Karpas-422 (cell line): ENCODE measurements around the gene ELF2. TPM values are rescaled to one million over a fixed set of nuclear protein-coding genes. Genes with fewer than 3 reads are reported as not detected.
"Not testable (repeated sequence)": the region's sequence is repeated elsewhere in the genome, so short reads cannot be mapped to it uniquely, and the experiment has no call there.

Experiments
- DNase-seq: peaks from one replicate; pipeline ENCODE4 v3.0.0-alpha.2; 2015
- H2AFZ ChIP-seq: fragments of 200-600 bp; sonication (generic); 2 replicates; pipeline ENCODE4 v1.6.1; 2014; ENCODE audit warnings: antibody characterized with exemption, low read length, mixed read lengths
- H3K27ac ChIP-seq: fragments of 200-600 bp; sonication (generic); 2 replicates; pipeline ENCODE4 v1.5.1; 2014; ENCODE audit warnings: mild to moderate bottlenecking, low read length, moderate library complexity
- H3K27me3 ChIP-seq: fragments of 200-600 bp; sonication (generic); 2 replicates; pipeline ENCODE4 v1.6.1; 2014; ENCODE audit warnings: low read length, mixed read lengths
- H3K36me3 ChIP-seq: fragments of 200-600 bp; sonication (generic); 2 replicates; pipeline ENCODE4 v1.6.1; 2014; ENCODE audit warnings: low read length, mixed read lengths; ENCODE audit not compliant: insufficient read depth
- H3K4me1 ChIP-seq: fragments of 200-600 bp; sonication (generic); 2 replicates; pipeline ENCODE4 v1.6.1; 2014; ENCODE audit warnings: mild to moderate bottlenecking, low read length, mixed read lengths
- H3K4me2 ChIP-seq: fragments of 200-600 bp; sonication (generic); 2 replicates; pipeline ENCODE4 v1.6.1; 2014; ENCODE audit warnings: low read length, low read depth, mild to moderate bottlenecking; ENCODE audit not compliant: poor library complexity, severe bottlenecking
- H3K4me3 ChIP-seq: fragments of 200-600 bp; sonication (generic); 2 replicates; pipeline ENCODE4 v1.5.1; 2014; ENCODE audit warnings: mild to moderate bottlenecking, antibody characterized with exemption, low read length, mixed read lengths
- H3K79me2 ChIP-seq: fragments of 200-600 bp; sonication (generic); 2 replicates; pipeline ENCODE4 v1.6.1; 2014; ENCODE audit warnings: mild to moderate bottlenecking, low read length, mixed read lengths
- H3K9ac ChIP-seq: fragments of 200-600 bp; sonication (generic); 2 replicates; pipeline ENCODE4 v1.6.0; 2014; ENCODE audit warnings: low read length
- H3K9me2 ChIP-seq: fragments of 200-600 bp; sonication (generic), shearing (Covaris generic); replicated peaks from 2 replicates; pipeline ENCODE4 v1.6.0; 2014; ENCODE audit warnings: mild to moderate bottlenecking, low read length, moderate library complexity; ENCODE audit not compliant: insufficient read depth
- H3K9me3 ChIP-seq: fragments of 300-700, 200-600 bp; sonication (generic); 2 replicates; pipeline ENCODE4 v1.6.1; 2014; ENCODE audit warnings: low read length, mixed read lengths
- H4K20me1 ChIP-seq: fragments of 200-600 bp; sonication (generic); 2 replicates; pipeline ENCODE4 v1.6.1; 2014; ENCODE audit warnings: mild to moderate bottlenecking, antibody characterized with exemption, low read length, low read depth; ENCODE audit not compliant: insufficient read depth
- total RNA-seq: library from RNA; depleted of rRNA; stranded (reverse); fragments of >200 nt; shearing (Covaris generic); gene quantifications from 2 replicates; pipeline ENCODE4 v1.2.3, GENCODE V29; 2014; ENCODE audit warnings: low replicate concordance; rRNA removed

Gene ELF2
- total RNA-seq = 17.4 and 33.1 TPM in 2 replicates

DNA sequence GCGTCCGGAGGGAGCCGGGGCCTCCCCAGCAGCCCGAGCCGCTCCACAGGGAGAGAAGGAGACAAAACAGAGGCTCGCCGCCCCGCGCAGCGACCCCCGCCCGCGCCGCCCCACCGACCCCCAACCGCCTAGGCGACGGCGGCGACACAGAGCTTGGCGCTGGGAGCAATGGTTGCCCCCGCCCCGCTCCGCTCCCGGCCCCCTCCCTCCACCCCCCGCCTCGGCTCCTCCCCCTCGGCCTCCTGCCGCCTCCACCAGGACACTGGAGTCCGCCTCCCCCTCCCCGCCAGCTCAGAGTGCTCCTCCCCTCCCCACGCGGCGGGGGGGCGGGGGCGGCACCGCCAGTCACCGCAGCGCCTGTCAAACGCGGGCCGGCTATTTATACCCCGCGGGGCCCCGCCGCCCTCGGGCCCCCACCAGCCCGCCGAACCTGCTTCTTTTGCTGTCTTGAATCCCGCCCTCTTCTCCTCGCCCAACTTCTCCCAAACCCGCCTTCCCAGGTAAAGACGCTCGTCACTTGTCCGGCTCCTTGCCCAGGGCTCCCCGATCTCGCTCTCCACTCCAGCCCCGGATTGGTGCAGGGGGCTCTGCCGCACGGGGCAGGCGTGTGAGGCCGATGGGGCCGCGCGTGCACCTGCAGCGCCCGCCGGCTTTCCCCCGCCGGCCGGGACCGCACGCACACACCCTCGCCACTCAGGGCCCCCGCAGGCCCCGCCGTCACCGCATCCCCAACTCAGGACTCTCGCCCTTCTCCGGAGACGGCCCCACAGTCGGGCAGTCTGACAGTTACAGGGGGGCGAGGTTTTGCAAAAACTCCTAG is at the start of gene ELF2:
Gene ELF2 (minus strand): TSS at position 170 of the 820 bp plus-strand sequence. CDS start 39,517 bp downstream, outside the sequence.
- Histone ChIP-seq H3K9me2 (no peaks in the 10 kb centered on the region), H2AFZ (peak within 1 kb of the TSS; percentile 98), H3K27me3 (no peaks in the 10 kb centered on the region), H3K36me3 (no peaks in the 10 kb centered on the region), H3K4me3 (peak within 1 kb of the TSS; percentile 86), H3K9me3 (no peaks in the 10 kb centered on the region), H3K27ac (no peak within 1 kb of the TSS), H4K20me1 (no peaks in the 10 kb centered on the region), H3K4me2 (peak within 1 kb of the TSS; percentile 100), H3K79me2 (no peaks in the 10 kb centered on the region), H3K4me1 (peaks cover 24% of the 10 kb centered on the region), H3K9ac (peak within 1 kb of the TSS; percentile 73)
- DNase-seq = peak; percentile 73

DNA sequence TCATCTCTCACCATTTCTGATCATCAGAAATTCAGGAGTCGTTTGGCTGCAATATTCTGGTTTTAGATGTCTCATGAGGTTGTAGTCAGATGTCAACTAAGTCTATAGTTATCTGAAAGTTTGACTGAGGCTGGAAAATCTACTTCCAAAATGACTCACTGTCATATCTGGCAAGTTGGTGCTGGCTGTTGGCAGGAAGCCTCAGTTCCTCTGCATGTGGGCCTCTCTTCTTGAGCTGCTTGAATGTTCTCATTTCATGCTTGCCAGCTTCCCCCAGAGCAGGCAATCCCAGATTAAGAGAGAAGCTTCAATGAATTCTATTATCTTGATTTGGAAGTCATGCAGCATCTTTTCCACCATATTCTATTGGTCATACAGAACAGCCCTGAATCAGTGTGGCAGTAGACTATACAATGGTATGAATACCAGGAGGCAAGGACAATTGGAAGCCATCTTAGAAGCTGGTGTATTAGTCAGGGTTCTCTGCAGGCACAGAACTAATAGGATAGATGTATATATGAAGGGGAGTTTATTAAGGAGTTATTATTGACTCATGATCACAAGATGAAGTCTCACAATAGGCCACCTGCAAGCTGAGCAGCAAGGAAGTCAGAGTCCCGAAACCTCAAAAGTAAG is 46.8 kb upstream of the ELF2 start:
- H4K20me1 ChIP-seq = no peaks in the 10 kb centered on the region
- H3K4me3 ChIP-seq = no peak overlapping the region
- no peaks in the 10 kb centered on the region for H3K27me3 ChIP-seq
- no peak overlapping the region for H2AFZ ChIP-seq
- no peak overlapping the region for H3K4me2 ChIP-seq
- H3K9me3 ChIP-seq = no peaks in the 10 kb centered on the region
- no peaks in the 10 kb centered on the region for H3K79me2 ChIP-seq
- H3K4me1 ChIP-seq = no peaks in the 10 kb centered on the region
- DNase-seq = no peak
- H3K9ac ChIP-seq = no peak overlapping the region
- H3K27ac ChIP-seq = no peak overlapping the region
- no peaks in the 10 kb centered on the region for H3K36me3 ChIP-seq
- H3K9me2 ChIP-seq = no peaks in the 10 kb centered on the region

DNA sequence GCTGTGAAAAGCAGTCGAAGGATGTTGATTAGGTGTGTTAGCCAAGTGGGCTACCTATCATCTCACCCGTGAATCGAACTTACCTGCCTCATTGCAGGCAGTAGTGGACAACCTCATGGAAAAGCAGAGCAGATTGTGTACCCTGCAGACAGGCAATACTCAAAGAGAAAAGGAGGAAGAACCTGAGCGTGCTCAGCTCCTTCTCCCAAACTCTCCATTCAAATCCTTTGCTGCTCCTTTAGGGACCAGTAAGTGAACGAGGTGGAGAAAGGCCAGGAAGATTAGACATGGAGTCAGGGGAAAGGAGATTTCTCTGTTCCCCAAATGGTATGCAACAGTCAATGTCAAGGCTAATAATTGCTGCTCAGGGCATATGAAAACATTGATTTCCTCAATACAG is 45.2 kb upstream of the ELF2 start:
- no peaks in the 10 kb centered on the region for H3K9me3 ChIP-seq
- H3K9me2 ChIP-seq = no peaks in the 10 kb centered on the region
- no peak overlapping the region for H3K4me2 ChIP-seq
- DNase-seq = no peak
- no peaks in the 10 kb centered on the region for H4K20me1 ChIP-seq
- H3K9ac ChIP-seq = no peak overlapping the region
- no peak overlapping the region for H2AFZ ChIP-seq
- no peak overlapping the region for H3K27ac ChIP-seq
- no peaks in the 10 kb centered on the region for H3K4me1 ChIP-seq
- no peak overlapping the region for H3K4me3 ChIP-seq
- H3K36me3 ChIP-seq = no peaks in the 10 kb centered on the region
- H3K27me3 ChIP-seq = no peaks in the 10 kb centered on the region
- no peaks in the 10 kb centered on the region for H3K79me2 ChIP-seq

DNA sequence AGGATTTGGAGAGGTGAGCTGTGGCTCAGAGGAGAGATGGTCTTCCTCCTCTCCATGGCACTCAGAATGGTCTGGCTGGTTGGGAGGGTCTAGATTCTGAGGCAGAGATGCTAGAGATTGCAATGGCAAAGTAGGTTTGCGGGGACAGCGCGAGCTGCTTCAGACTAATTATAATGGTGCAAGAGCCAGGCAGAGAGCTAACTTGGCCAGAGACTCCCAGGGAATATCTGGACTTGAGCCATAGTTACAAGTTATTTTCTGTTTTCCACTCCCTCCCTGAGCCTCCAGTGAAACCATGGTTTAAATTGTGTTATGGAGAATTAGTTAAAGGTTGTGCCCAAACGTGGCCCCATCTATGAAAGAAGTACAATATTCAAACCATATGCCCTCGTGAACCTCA is 44.7 kb upstream of the ELF2 start:
- no peak overlapping the region for H3K9ac ChIP-seq
- no peaks in the 10 kb centered on the region for H3K36me3 ChIP-seq
- H3K9me2 ChIP-seq = no peaks in the 10 kb centered on the region
- H3K27ac ChIP-seq = no peak overlapping the region
- no peak overlapping the region for H3K4me2 ChIP-seq
- H3K79me2 ChIP-seq = no peaks in the 10 kb centered on the region
- H3K27me3 ChIP-seq = no peaks in the 10 kb centered on the region
- no peak for DNase-seq
- no peaks in the 10 kb centered on the region for H3K9me3 ChIP-seq
- no peak overlapping the region for H2AFZ ChIP-seq
- H4K20me1 ChIP-seq = no peaks in the 10 kb centered on the region
- H3K4me1 ChIP-seq = no peaks in the 10 kb centered on the region
- H3K4me3 ChIP-seq = no peak overlapping the region

DNA sequence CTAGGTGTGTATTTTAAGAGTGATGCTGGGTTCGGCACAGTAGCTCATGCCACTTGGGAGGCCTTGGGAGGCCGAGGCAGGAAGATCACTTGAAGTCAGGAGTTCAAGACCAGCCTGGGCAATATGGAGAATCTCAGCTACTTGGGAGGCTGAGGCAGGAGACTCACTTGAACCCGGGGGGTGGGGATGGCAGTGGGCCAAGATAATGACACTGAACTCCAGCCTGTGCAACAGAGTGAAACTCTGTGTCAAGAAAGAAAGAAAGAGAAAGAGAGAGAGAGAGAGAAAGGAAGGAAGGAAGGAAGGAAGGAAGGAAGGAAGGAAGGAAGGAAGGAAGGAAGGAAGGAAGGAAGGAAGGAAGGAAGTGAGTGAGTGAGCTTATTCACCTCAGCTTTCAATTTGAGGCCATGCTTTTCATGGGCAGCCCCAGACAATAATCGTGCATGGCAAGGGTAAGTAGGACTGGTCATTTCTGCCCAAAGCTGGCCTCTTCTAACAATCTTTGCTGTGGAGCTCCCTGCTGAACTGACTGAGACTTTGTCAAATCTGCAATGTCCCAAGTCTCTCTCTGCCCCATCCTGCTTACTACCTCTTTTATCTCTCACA is 42.5 kb upstream of the ELF2 start:
- H3K27ac ChIP-seq = no peak overlapping the region
- no peak overlapping the region for H3K4me3 ChIP-seq
- H3K4me1 ChIP-seq = peaks cover 8% of the 10 kb centered on the region
- no peak overlapping the region for H3K4me2 ChIP-seq
- H3K79me2 ChIP-seq = no peaks in the 10 kb centered on the region
- H3K9me2 ChIP-seq = no peaks in the 10 kb centered on the region
- no peak overlapping the region for H3K9ac ChIP-seq
- H3K9me3 ChIP-seq = no peaks in the 10 kb centered on the region
- H4K20me1 ChIP-seq = no peaks in the 10 kb centered on the region
- no peaks in the 10 kb centered on the region for H3K27me3 ChIP-seq
- H3K36me3 ChIP-seq = no peaks in the 10 kb centered on the region
- H2AFZ ChIP-seq = no peak overlapping the region
- no peak for DNase-seq

DNA sequence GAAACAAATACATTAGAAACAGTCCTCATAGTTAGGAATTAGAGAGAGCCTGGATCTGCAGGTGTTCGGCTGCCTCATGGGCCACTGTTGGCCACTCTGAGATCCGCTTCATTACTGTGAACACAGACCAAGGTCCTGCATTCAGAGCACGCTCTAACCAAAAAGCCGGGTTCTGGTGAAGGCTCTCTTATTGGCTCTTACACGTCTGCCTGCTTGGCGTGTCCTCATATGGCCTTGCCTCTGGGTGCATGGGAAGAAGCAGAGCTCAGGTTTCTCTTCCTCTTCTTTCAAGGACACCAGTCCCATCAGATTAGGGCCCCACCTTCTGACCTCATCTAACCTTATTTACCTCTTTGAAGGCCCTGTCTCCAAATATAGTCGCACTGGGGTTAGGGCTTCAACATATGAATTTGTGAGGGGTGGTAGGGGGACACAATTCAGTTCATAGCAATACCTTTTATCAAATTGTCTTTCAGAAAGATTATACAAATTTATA is 37.1 kb upstream of the ELF2 start:
- peak overlapping the region; percentile 77; the same call in 1 of the 2 replicates for H2AFZ ChIP-seq
- peaks cover 19% of the 10 kb centered on the region for H3K4me1 ChIP-seq
- H4K20me1 ChIP-seq = no peaks in the 10 kb centered on the region
- H3K27me3 ChIP-seq = no peaks in the 10 kb centered on the region
- H3K9me2 ChIP-seq = no peaks in the 10 kb centered on the region
- peak overlapping the region; percentile 31; the same call in 1 of the 2 replicates for H3K9ac ChIP-seq
- no peak overlapping the region for H3K4me3 ChIP-seq
- peak overlapping the region; percentile 27; the same call in 1 of the 2 replicates for H3K27ac ChIP-seq
- no peaks in the 10 kb centered on the region for H3K79me2 ChIP-seq
- no peaks in the 10 kb centered on the region for H3K36me3 ChIP-seq
- H3K4me2 ChIP-seq = peak overlapping the region; percentile 42
- H3K9me3 ChIP-seq = no peaks in the 10 kb centered on the region
- peak; percentile 92 for DNase-seq

DNA sequence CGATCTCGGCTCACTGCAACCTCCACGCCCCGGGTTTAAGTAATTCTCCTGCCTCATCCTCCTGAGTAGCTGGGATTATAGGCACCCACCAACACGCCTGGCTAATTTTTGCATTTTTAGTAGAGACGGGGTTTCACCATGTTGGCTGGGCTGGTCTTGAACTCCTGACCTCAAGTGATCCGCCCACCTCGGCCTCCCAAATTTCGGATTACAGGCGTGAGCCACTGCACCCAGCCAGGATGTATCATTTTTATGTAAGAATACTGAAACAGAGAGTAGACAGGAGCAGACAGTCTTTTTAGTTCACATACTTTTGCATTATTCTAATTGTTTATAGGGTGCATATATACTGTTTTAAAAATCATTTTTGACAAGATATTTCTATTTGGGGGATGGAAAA is 36.6 kb upstream of the ELF2 start:
- not testable (repeated sequence) for H3K27me3 ChIP-seq, H3K79me2 ChIP-seq, H3K36me3 ChIP-seq, DNase-seq, H3K4me3 ChIP-seq, H4K20me1 ChIP-seq, H3K9me2 ChIP-seq, H3K9me3 ChIP-seq
- Histone ChIP-seq H3K9ac (peak overlapping the region; percentile 31; the same call in 1 of the 2 replicates), H2AFZ (peak overlapping the region; percentile 77; the same call in 1 of the 2 replicates), H3K27ac (0 out of 2 replicates have a peak overlapping the region, but pooled peaks have one; percentile 24), H3K4me2 (peak overlapping the region; percentile 42), H3K4me1 (peaks cover 19% of the 10 kb centered on the region)

DNA sequence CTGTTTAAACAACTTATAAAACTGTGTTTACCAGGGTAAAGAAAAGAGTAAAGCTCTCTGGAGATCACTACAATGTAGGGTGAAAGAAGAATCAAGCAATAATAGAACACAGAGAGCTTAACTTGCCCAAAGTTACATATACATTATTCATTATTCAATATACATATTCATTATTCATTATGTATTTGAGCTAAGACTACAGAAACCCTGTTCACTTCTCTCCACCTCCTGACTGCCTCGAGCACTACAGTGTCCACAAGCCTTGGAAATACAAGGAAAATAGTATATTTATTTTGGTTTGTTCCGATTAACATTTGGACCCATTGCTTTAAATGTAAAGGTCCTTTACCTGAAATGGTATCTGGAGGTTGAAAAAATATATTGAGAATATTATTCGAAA is 35.9 kb upstream of the ELF2 start:
- Histone ChIP-seq H2AFZ (no peak overlapping the region), H3K27me3 (no peaks in the 10 kb centered on the region), H3K79me2 (no peaks in the 10 kb centered on the region), H4K20me1 (no peaks in the 10 kb centered on the region), H3K4me2 (no peak overlapping the region), H3K4me3 (no peak overlapping the region), H3K36me3 (no peaks in the 10 kb centered on the region), H3K9me2 (no peaks in the 10 kb centered on the region), H3K9me3 (no peaks in the 10 kb centered on the region), H3K4me1 (peaks cover 19% of the 10 kb centered on the region), H3K9ac (no peak overlapping the region), H3K27ac (no peak overlapping the region)
- DNase-seq = no peak
